GM23338 (cell line): Measurements from ENCODE around the gene PTPRN2. TPM values are rescaled to one million over a fixed set of nuclear protein-coding genes. Genes with fewer than 3 reads are reported as not detected.

Experiments
- ATAC-seq: fragments of 200-7000 bp; cut with Tn5 transposase; 3 replicates; pipeline ENCODE4 v1.9.1; 2020
- DNase-seq: peaks from one replicate; pipeline ENCODE4 v3.0.0-alpha.2; 2015; ENCODE audit warnings: low spot score
- H2AFZ ChIP-seq: fragments of 200-600 bp; sonication (generic); 2 replicates; pipeline ENCODE4 v1.8.0; 2016; ENCODE audit warnings: antibody characterized with exemption, mild to moderate bottlenecking, moderate library complexity
- H3F3A ChIP-seq: fragments of 200-600 bp; sonication (generic); replicated peaks from 2 replicates; pipeline ENCODE4 v1.8.0; 2017; ENCODE audit warnings: antibody characterized with exemption, mixed run types, low read depth
- H3K27ac ChIP-seq: fragments of 200-600 bp; sonication (generic); 2 replicates; pipeline ENCODE4 v1.6.1; 2016; ENCODE audit warnings: low read depth
- H3K27me3 ChIP-seq: fragments of 200-600 bp; sonication (generic); 2 replicates; pipeline ENCODE4 v1.8.0; 2016; ENCODE audit warnings: mild to moderate bottlenecking, mixed run types, moderate library complexity; ENCODE audit not compliant: insufficient read depth
- H3K36me3 ChIP-seq: fragments of 200-600 bp; sonication (generic); 2 replicates; pipeline ENCODE4 v1.8.0; 2016; ENCODE audit warnings: mild to moderate bottlenecking; ENCODE audit not compliant: insufficient read depth
- H3K4me1 ChIP-seq: fragments of 200-600 bp; sonication (generic); 2 replicates; pipeline ENCODE4 v1.8.0; 2016; ENCODE audit warnings: mild to moderate bottlenecking, moderate library complexity; ENCODE audit not compliant: insufficient read depth
- H3K4me2 ChIP-seq: fragments of 200-600 bp; sonication (generic); 2 replicates; pipeline ENCODE4 v1.7.1; 2017; ENCODE audit warnings: mixed run types
- H3K4me3 ChIP-seq: fragments of 200-600 bp; sonication (generic); 2 replicates; pipeline ENCODE4 v1.6.1; 2016; ENCODE audit warnings: mixed run types
- H3K79me2 ChIP-seq: fragments of 200-600 bp; sonication (generic); replicated peaks from 2 replicates; pipeline ENCODE4 v1.8.0; 2017; ENCODE audit warnings: mild to moderate bottlenecking; ENCODE audit not compliant: insufficient read depth
- H3K9me2 ChIP-seq: fragments of 200-600 bp; sonication (generic); 2 replicates; pipeline ENCODE4 v1.8.0; 2017; ENCODE audit not compliant: insufficient read depth
- H4K20me1 ChIP-seq: fragments of 200-600 bp; sonication (generic); replicated peaks from 2 replicates; pipeline ENCODE4 v1.8.0; 2017; ENCODE audit warnings: mild to moderate bottlenecking; ENCODE audit not compliant: insufficient read depth
- H3K27ac Mint-ChIP-seq: 2 replicates; pipeline ENCODE4 v1.8.0; 2020; ENCODE audit warnings: inconsistent platforms, mild to moderate bottlenecking, moderate library complexity, mixed read lengths
- H3K27me3 Mint-ChIP-seq: 3 replicates; pipeline ENCODE4 v1.8.0; 2022; ENCODE audit warnings: low read depth, mild to moderate bottlenecking, moderate library complexity, mixed read lengths, inconsistent platforms; ENCODE audit not compliant: insufficient read depth, poor library complexity
- H3K36me3 Mint-ChIP-seq: 3 replicates; pipeline ENCODE4 v1.8.0; 2021; ENCODE audit warnings: low read depth, mild to moderate bottlenecking, inconsistent platforms, moderate library complexity, mixed read lengths
- H3K4me1 Mint-ChIP-seq: 3 replicates; pipeline ENCODE4 v1.8.0; 2020; ENCODE audit warnings: mild to moderate bottlenecking, inconsistent platforms, mixed read lengths
- H3K4me3 Mint-ChIP-seq: 3 replicates; pipeline ENCODE4 v1.8.0; 2021; ENCODE audit warnings: moderate library complexity, mild to moderate bottlenecking, inconsistent platforms, mixed read lengths
- H3K9me3 Mint-ChIP-seq: 3 replicates; pipeline ENCODE4 v1.8.0; 2020; ENCODE audit warnings: moderate library complexity, mild to moderate bottlenecking, inconsistent platforms, mixed read lengths
- CREB1 ChIP-seq: fragments of 250-450 bp; sonication (Bioruptor Pico); IDR thresholded peaks from 2 replicates; pipeline ENCODE4 v1.5.0; 2020; ENCODE audit warnings: low read depth, mild to moderate bottlenecking, moderate library complexity
- EZH2 ChIP-seq: fragments of 200-600 bp; sonication (generic); IDR thresholded peaks from one replicate; pipeline ENCODE4 v1.8.0; 2017; ENCODE audit warnings: antibody characterized with exemption, mild to moderate bottlenecking, low read depth; ENCODE audit not compliant: unreplicated experiment
- EZH2phosphoT487 ChIP-seq: fragments of 200-600 bp; sonication (generic); IDR thresholded peaks from one replicate; pipeline ENCODE4 v1.8.1; 2018; ENCODE audit warnings: antibody characterized with exemption; ENCODE audit not compliant: unreplicated experiment
- JUNB ChIP-seq: IDR thresholded peaks from one replicate; pipeline ENCODE4 v1.6.1; 2016; ENCODE audit warnings: antibody characterized with exemption; ENCODE audit not compliant: unreplicated experiment
- NANOG ChIP-seq: IDR thresholded peaks from 2 replicates; pipeline ENCODE4 v1.6.1; 2016; ENCODE audit warnings: antibody characterized with exemption, borderline replicate concordance
- POLR2AphosphoS5 ChIP-seq: IDR thresholded peaks from 2 replicates; pipeline ENCODE4 v1.6.1; 2016; ENCODE audit warnings: antibody characterized with exemption, low read depth
- STAT1 ChIP-seq: IDR thresholded peaks from one replicate; pipeline ENCODE4 v1.6.1; 2016; ENCODE audit warnings: antibody characterized with exemption; ENCODE audit not compliant: unreplicated experiment
- ZNF114 ChIP-seq: fragments of 250-450 bp; sonication (Bioruptor Pico); IDR thresholded peaks from 2 replicates; pipeline ENCODE4 v1.5.0; 2020; ENCODE audit warnings: mild to moderate bottlenecking, moderate library complexity
- ZNF331 ChIP-seq: fragments of 250-450 bp; sonication (Bioruptor Pico); IDR thresholded peaks from 2 replicates; pipeline ENCODE4 v1.5.0; 2020; ENCODE audit warnings: low read depth, mild to moderate bottlenecking, moderate library complexity
- polyA plus RNA-seq: library from polyadenylated mRNA; unstranded; fragments of >200 nt; fragmentation: Nextera tagmentation; extraction: Ambion mirVana; gene quantifications from 2 replicates; pipeline ENCODE4 v1.2.1, GENCODE V29; 2016
- total RNA-seq: library from RNA; depleted of rRNA; stranded (reverse); fragments of >200 nt; shearing (Covaris generic); gene quantifications from 2 replicates; pipeline ENCODE4 v1.2.3, GENCODE V29; 2014
- TF ChIP-seq, protein P1 (sequence below): IDR thresholded peaks from one replicate; pipeline ENCODE4 v1.6.1; 2018; ENCODE audit warnings: antibody characterized with exemption; ENCODE audit not compliant: unreplicated experiment
- TF ChIP-seq, protein P2 (sequence below): IDR thresholded peaks from 2 replicates; pipeline ENCODE4 v1.6.1; 2016; ENCODE audit warnings: antibody characterized with exemption
- TF ChIP-seq, protein P3 (sequence below): fragments of 250-450 bp; sonication (Bioruptor Pico); IDR thresholded peaks from 2 replicates; pipeline ENCODE4 v1.5.0; 2020; ENCODE audit warnings: mild to moderate bottlenecking, moderate library complexity

PTPRN2 gene
- total and polyA plus RNA-seq, 2 experiments from 2014 or later, result 0.87 to 4.0 TPM

DNA sequence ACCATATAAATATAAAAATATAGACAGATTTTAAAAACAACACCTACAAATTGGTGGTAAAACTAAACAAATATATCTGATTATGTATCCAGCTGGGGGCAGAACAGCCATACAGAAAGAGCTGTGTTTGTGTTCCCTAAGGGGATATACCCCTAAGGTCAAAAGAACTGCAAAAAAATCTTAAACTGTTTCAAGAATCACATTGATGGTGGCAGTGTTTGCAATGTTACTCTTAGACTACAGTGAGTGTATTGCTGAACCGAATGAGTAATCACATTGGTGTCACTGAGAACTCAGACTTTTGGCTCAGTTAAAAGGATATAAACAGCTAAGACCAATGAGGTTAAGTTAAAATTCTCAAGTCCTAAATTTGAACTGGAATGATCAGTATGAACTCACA is 27.1 kb upstream of the PTPRN2 start:
- no peaks in the 10 kb centered on the region; the same call in 2 of the 3 replicates for H3K9me3 Mint-ChIP-seq
- Histone ChIP-seq H2AFZ (no peak overlapping the region), H3K27ac (no peak overlapping the region), H3K4me3 (no peak overlapping the region), H3F3A (no peaks in the 10 kb centered on the region), H3K4me1 (peaks cover 35% of the 10 kb centered on the region), H3K27me3 (no peaks in the 10 kb centered on the region), H3K79me2 (peaks cover 18% of the 10 kb centered on the region), H3K4me2 (no peak overlapping the region), H4K20me1 (no peaks in the 10 kb centered on the region), H3K9me2 (peaks cover 5% of the 10 kb centered on the region; the same call in 1 of the 2 replicates), H3K36me3 (peaks cover 5% of the 10 kb centered on the region; the same call in 1 of the 2 replicates)
- no peak for ATAC-seq
- no peak for DNase-seq
- H3K36me3 Mint-ChIP-seq, result peaks cover 23% of the 10 kb centered on the region; the same call in 2 of the 3 replicates
- H3K27ac Mint-ChIP-seq, result no peak overlapping the region
- H3K4me3 Mint-ChIP-seq, result no peak overlapping the region
- TF ChIP-seq JUNB, result no peak
- no peak for TF ChIP-seq EZH2
- no peak for TF ChIP-seq ZNF331 (CRISPR knock-in tag)
- TF ChIP-seq EZH2phosphoT487, result no peak
- TF ChIP-seq, protein P1, sequence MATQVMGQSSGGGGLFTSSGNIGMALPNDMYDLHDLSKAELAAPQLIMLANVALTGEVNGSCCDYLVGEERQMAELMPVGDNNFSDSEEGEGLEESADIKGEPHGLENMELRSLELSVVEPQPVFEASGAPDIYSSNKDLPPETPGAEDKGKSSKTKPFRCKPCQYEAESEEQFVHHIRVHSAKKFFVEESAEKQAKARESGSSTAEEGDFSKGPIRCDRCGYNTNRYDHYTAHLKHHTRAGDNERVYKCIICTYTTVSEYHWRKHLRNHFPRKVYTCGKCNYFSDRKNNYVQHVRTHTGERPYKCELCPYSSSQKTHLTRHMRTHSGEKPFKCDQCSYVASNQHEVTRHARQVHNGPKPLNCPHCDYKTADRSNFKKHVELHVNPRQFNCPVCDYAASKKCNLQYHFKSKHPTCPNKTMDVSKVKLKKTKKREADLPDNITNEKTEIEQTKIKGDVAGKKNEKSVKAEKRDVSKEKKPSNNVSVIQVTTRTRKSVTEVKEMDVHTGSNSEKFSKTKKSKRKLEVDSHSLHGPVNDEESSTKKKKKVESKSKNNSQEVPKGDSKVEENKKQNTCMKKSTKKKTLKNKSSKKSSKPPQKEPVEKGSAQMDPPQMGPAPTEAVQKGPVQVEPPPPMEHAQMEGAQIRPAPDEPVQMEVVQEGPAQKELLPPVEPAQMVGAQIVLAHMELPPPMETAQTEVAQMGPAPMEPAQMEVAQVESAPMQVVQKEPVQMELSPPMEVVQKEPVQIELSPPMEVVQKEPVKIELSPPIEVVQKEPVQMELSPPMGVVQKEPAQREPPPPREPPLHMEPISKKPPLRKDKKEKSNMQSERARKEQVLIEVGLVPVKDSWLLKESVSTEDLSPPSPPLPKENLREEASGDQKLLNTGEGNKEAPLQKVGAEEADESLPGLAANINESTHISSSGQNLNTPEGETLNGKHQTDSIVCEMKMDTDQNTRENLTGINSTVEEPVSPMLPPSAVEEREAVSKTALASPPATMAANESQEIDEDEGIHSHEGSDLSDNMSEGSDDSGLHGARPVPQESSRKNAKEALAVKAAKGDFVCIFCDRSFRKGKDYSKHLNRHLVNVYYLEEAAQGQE, result no peak
- TF ChIP-seq, protein P2, sequence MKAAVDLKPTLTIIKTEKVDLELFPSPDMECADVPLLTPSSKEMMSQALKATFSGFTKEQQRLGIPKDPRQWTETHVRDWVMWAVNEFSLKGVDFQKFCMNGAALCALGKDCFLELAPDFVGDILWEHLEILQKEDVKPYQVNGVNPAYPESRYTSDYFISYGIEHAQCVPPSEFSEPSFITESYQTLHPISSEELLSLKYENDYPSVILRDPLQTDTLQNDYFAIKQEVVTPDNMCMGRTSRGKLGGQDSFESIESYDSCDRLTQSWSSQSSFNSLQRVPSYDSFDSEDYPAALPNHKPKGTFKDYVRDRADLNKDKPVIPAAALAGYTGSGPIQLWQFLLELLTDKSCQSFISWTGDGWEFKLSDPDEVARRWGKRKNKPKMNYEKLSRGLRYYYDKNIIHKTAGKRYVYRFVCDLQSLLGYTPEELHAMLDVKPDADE, result no peak
- TF ChIP-seq, protein P3, sequence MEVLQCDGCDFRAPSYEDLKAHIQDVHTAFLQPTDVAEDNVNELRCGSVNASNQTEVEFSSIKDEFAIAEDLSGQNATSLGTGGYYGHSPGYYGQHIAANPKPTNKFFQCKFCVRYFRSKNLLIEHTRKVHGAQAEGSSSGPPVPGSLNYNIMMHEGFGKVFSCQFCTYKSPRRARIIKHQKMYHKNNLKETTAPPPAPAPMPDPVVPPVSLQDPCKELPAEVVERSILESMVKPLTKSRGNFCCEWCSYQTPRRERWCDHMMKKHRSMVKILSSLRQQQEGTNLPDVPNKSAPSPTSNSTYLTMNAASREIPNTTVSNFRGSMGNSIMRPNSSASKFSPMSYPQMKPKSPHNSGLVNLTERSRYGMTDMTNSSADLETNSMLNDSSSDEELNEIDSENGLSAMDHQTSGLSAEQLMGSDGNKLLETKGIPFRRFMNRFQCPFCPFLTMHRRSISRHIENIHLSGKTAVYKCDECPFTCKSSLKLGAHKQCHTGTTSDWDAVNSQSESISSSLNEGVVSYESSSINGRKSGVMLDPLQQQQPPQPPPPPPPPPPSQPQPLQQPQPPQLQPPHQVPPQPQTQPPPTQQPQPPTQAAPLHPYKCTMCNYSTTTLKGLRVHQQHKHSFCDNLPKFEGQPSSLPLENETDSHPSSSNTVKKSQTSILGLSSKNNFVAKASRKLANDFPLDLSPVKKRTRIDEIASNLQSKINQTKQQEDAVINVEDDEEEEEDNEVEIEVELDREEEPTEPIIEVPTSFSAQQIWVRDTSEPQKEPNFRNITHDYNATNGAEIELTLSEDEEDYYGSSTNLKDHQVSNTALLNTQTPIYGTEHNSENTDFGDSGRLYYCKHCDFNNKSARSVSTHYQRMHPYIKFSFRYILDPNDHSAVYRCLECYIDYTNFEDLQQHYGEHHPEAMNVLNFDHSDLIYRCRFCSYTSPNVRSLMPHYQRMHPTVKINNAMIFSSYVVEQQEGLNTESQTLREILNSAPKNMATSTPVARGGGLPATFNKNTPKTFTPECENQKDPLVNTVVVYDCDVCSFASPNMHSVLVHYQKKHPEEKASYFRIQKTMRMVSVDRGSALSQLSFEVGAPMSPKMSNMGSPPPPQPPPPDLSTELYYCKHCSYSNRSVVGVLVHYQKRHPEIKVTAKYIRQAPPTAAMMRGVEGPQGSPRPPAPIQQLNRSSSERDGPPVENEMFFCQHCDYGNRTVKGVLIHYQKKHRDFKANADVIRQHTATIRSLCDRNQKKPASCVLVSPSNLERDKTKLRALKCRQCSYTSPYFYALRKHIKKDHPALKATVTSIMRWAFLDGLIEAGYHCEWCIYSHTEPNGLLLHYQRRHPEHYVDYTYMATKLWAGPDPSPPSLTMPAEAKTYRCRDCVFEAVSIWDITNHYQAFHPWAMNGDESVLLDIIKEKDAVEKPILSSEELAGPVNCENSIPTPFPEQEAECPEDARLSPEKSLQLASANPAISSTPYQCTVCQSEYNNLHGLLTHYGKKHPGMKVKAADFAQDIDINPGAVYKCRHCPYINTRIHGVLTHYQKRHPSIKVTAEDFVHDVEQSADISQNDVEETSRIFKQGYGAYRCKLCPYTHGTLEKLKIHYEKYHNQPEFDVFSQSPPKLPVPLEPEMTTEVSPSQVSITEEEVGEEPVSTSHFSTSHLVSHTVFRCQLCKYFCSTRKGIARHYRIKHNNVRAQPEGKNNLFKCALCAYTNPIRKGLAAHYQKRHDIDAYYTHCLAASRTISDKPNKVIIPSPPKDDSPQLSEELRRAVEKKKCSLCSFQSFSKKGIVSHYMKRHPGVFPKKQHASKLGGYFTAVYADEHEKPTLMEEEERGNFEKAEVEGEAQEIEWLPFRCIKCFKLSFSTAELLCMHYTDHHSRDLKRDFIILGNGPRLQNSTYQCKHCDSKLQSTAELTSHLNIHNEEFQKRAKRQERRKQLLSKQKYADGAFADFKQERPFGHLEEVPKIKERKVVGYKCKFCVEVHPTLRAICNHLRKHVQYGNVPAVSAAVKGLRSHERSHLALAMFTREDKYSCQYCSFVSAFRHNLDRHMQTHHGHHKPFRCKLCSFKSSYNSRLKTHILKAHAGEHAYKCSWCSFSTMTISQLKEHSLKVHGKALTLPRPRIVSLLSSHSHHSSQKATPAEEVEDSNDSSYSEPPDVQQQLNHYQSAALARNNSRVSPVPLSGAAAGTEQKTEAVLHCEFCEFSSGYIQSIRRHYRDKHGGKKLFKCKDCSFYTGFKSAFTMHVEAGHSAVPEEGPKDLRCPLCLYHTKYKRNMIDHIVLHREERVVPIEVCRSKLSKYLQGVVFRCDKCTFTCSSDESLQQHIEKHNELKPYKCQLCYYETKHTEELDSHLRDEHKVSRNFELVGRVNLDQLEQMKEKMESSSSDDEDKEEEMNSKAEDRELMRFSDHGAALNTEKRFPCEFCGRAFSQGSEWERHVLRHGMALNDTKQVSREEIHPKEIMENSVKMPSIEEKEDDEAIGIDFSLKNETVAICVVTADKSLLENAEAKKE (CRISPR knock-in tag), result no peak
- TF ChIP-seq NANOG, result no peak
- TF ChIP-seq CREB1, result no peak
- TF ChIP-seq STAT1, result no peak
- TF ChIP-seq POLR2AphosphoS5, result no peak
- TF ChIP-seq ZNF114, result no peak
- H3K27me3 Mint-ChIP-seq, result peaks cover 10% of the 10 kb centered on the region
- H3K4me1 Mint-ChIP-seq, result peaks cover 43% of the 10 kb centered on the region
